ENCODE measurements around the gene CCDC92.

GRCh38 chr12:123950476-123951349, 21.9 kb downstream of the CCDC92 start:
- TF ChIP-seq CTCF (conservative IDR thresholded peaks at IDR 0.05 in 1 of 2, IDR thresholded peaks at IDR 0.05 in 1 of 2; ENCODE audit: extremely low read depth in 1 of 2, insufficient read depth in 1 of 2, low read depth in 1 of 2, low read length in 2 of 2), result no peak
- no peak for TF ChIP-seq EZH2 (IDR thresholded peaks at IDR 0.05; ENCODE audit: borderline replicate concordance, low read length)

All from mammary epithelial cell (primary cell).